D341Med (cell line): ENCODE measurements around the gene DPF3.

Source experiments
- DNase-seq: peaks from one replicate; pipeline ENCODE4 v3.0.0; 2012; ENCODE audit warnings: low spot score

DPF3 gene

DNA sequence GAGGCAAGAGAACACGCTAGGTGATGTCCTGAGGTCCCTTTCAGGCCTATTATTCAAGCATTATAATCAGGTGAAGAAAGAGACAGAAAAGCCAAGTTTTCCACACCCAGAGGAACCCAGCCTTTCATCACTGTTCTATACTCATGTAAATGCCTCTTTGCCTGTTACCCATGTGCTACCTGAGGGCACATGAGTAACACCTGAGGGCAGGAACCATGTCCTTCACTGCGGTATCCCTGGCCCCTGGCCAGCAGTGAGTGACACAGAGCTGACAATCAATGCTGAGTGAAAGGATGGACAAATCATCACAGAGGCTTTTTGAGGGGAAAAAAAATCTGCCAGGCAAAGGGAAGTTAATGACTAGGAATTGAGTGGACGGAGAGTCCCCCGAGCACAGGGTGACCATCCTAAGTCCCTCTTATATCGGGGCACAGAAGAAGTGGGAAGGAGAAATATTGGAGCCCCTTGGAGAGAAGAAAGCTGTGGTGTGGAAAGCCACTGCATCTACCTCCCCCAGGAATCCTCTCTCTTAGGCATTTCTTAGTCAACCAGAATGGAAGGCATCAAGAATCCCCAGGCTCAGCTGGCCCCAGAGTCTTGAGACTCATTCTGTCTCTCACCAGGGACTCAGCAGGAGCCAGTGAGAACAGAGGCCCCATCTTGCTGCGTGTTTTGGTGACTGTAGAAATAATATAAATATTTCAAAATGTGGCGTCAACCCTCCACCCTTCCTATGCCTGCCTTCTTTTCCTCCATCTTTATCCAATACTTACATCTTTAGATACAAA, 212.9 kb downstream of the DPF3 start:
- no peak for DNase-seq

DNA sequence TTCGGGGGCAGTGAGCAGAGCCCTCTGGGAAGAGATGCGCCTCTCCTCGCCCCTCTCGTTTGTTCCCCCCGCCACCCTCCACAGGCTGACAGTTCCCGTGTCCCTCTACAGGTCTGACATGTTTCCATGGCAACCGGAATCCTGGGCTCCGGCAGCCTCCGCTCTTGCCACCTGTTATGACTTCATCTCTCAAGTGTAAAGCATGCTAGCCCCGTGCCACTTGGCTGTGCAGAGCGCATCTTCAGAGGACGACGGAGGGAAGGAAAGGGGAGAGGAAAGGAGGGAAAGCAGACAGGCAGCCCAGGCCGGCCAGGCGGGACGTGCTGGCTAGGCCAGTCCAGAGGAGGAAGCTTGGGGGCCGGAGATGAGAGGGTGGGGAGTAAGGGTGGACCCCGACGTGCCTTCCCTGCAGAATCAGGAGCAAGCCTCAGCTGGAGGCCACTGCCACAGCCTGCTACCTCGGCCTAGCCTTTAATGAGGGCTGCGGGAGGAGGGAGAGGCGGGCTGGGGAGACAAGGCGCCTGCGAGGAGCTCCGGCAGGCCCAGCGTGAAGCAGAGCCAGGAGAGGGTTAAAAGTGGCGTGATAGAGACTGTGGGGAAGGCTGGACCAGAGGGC, 214.3 kb downstream of the DPF3 start:
- DNase-seq, result no peak

DNA sequence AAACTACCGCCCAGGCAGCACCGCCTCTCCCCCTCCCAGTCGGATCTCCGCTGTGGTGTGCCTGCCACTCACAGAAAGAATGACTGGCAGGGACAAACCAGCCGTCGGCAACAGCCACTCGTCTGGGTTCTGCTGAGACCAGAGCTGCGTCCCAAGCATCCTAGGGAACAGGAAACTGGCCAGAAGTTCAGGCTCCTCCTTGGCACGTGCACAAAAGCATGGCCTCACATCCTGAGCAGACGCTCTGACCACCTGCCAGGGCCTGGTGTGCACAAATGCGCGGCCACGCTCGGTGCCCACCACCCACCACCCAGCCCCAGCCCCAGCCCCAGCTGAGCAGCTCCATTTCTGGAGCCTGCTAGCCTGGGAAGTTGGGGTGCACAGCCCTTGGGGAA, 214.8 kb downstream of the DPF3 start:
- no peak for DNase-seq

DNA sequence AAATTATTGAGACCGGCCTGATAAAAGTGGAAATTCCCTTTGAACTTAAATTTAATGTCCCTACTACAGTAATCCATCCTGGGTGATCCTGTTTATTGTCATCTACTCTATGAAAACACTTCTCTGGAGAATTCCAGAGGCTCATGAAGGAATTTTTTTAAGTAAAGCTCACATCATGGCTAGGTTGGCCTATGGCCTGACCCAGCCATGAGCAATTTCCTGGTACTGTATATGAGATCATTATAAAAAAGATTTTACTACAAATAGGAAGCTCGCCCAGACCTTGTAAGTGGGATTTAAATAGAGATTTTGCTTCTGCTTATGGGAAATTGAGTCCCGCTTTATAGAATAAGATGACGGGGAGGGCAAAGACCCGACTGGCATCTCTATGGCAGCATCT, 215.5 kb downstream of the DPF3 start:
- no peak for DNase-seq

DNA sequence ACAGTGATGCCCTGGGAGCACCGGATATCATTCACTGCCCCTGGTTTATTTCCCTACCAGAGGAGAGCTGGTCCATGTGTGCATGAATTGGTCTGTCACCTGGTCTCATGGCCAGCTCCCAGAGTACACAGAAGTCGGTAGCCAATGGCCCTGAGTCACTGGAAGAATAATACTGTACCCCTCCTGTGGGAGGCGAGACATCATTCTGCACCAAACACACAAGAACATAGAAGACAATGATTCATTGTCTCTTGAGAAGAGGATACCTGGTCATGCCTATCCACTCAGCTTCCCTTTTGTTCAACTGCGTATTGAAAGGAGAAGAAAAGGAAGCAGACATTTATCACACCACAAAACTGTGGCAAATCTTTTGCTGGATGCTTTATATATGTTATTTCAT, 216.2 kb downstream of the DPF3 start:
- DNase-seq, result no peak

DNA sequence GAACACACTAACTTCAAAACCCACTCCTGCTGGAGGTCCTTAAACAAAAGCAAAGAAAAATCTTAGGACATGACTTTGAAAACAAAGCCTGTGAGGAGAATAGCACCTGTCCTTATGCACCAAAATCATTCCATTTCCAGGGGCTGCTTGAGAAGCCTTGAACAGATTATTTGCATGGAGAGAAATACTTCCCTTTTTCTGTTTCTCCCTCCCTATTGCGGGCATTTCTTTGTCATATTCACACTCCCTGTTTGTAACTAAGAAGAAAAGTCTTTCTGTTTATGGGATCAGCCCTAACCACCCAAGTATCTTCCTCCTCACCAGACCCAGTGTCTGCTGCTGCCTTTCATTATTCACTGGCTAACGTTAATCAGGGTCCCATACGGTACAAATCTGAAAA, 218.8 kb downstream of the DPF3 start:
- DNase-seq, result no peak

DNA sequence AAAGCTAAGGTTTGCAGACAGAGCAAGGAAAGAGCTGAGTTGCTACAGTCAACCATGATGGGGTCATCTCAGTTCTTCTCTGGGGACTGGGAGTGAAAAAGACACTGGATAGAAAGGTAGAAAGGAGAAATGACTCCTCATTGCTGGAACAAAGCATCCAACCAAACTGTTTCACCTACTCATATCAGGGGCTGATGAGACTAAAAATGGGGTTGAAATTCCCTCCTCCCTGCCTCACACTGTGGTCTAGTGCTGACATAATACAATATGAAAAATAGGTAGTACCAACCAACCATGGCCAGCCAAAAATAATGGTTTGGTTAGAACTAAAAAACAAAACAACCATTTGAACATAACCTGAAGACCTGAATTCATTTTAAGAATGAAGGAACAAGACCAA, 220.7 kb downstream of the DPF3 start:
- DNase-seq, result no peak

DNA sequence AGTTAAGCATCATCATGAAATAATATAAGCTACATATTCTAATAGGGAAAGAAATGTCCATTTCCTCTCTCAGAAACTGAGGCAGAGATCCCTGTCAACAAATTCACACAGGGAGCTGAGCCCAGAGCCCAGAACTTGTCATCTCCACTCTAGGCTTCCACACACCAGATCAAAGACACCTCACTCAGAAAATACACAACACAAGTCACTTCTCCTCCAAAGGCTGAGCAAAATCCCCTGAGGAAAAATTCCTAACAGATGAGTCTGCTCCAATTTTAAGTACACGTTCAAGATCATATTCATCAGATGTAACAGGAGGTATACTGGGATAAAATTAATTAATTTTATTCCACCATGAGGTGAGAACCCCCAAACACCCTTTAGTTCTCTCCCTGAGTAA, 227.3 kb downstream of the DPF3 start:
- DNase-seq, result no peak

DNA sequence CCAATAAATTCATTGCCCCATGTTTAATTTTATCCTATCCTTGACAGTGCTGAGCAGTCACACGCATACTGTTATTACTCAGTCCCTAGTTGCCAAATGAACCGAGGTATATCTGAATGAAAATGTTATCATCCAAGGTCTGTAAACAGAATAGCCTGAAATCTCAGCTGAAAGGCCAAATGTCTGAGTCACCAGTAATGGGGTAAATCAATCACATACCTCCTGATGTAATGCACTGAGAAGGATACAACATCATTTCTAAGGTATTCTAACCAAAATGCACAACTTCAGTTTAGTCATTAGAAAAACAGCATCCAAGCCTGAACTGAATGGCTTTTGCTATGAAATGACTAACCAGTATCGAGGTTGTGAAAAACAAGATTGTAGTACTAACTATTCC, 228.6 kb downstream of the DPF3 start:
- DNase-seq, result no peak

DNA sequence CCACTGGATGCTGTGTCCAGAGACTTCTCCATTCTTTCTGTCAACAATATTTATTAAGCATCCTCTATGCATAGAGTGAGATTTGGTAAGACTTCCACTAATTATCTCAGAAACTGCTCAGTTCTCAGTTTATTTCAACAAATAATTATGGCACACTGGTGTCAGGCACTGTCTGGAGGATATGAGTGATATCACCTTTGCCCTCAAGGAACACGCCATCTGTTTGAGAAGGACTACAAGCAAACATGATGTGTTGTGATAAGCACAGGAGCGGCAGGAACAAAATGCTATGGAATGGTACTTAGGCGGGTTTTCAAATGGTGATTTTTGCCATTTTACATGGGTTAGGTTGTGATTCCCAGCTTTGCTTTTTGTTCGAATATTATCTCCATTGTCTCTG, 229.2 kb downstream of the DPF3 start:
- DNase-seq, result no peak

DNA sequence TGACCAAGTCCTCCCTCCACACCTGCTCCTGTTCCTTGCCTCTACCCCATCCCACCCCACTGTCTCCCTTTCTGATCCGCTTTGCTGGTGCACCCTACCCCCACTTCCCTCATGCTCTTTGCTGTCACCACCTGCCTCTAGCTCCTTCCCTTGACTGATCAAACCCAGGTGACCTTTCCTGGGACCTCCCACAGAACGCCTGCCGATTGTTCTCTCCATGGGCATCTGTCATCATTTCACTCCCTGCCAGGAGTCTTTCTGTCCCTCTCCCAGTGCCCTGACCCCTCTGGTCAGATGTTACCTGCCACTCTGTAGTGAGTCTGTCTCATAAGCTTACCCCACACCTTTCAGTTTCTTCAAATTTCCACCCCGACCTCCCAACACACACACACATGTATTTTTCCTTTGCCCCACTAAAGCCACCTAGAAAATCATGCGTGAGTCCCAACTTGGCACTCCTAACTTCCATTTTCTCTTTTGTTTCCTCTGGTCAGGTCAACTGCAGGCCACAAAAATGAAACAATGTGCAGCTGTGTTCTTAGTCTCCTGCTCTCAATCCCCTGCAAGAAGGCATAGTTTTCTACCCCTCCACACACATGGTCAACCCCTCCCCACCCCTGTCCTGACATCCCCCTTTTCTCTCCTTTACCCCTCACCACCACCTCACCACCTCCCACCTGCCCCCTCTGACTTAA, 229.8 kb downstream of the DPF3 start:
- no peak for DNase-seq

DNA sequence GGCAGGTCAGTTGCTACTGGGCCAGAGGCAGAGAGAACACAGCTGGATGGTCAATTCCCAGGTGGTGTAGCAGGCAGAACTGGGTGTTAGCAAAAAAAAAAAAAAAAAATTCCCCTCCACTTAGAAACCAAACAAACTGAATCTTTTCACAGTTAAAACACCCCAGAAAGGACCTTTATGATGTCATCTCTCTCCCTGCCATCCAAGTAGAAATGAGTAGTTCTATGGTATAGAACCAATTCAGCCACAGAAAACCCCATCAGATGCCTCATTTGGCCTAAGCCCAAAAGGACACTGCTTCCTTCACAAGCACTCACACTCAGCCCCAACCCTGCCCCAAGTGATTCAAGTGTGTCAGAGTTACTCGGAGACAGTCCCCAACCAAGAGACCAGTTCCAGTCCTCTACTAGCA, 230.8 kb downstream of the DPF3 start:
- no peak for DNase-seq

DNA sequence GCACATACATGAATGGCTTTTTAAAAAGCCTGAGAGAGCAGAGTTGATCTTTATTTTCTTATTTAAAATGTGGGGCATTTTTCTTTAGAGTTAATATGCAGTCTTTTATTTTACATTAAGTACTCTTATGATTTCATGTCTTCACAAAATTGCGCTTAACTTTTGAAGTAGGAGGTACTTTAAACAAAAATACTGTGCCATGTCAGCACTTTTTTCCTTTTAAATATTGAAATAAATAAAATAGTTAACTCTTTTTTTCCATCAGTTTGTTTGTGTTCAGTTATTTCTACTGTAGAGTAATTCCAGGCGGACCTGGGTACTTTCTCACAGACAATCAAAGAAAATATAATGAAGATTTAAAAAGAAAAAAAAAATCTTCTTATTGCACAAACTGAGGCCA, 231.7 kb downstream of the DPF3 start:
- DNase-seq, result no peak

DNA sequence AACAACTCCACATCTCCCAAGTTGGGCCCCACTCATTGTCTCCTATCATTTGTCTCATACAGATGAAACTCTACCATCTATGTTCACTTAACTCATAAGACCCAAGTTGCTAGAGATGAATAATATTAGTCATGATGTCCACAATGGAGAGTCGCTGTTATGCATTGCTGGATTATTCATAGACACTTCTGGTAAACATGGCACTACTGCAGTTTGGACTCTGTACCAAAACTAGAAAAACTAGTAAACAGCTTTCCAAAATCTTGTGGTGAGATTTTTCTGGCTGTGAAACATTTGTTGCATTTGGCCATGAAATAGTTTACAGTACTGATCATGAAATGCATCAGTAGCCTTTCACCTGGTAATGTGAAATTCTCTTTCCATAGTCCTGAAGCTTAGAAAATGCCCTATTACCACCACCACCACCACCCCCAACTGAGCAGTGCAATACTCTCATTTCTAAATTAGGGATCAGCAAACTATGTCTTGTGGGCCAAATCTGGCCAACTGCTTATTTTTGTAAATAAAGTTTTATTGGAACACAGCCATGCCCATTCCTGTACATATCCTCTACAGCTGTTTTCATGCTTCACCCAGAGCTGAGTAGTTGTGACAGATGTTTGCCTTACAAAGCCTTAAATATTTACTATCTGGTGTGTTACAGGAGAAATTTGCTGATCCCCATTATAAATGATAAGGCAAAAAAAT, 236.5 kb downstream of the DPF3 start:
- DNase-seq, result no peak

DNA sequence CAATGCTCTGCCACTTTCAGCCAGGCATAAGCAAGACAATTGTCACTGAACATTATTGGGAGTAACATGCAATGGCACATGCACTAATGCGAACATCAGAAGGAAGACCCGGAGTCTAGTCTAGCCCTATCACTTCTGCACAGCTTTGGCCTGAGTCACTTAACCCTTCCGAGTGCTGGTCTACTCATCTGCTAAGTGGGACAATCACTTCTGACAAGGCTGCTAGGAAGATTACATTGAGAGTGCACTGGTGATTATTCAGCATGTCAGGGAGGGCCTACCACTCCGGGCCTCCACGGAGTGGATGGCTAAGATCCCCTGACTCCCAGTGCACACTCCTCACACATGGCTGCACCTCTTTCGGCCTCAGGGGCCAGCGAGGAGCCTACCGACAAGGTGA, 240.9 kb downstream of the DPF3 start:
- no peak for DNase-seq

DNA sequence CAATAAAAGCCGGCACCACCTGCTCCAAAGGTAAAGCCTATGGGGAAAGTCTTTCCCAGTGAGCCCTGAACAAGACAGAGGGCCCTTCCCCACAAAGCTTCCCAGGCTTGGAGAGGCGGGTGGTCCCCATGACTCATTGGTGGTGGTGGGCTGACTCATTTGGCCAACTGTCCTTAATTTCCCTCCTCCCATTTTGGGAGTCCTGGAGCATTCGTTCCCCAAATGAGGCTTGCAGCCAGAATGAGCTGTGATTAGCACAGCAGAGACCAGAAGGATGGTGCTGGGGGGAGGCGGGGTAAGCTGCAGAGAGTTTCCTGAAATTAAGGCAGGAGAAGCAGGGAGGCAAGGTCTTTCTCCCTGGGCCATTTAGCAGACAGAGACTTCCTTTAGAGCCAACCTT, 241.7 kb downstream of the DPF3 start:
- DNase-seq, result no peak

DNA sequence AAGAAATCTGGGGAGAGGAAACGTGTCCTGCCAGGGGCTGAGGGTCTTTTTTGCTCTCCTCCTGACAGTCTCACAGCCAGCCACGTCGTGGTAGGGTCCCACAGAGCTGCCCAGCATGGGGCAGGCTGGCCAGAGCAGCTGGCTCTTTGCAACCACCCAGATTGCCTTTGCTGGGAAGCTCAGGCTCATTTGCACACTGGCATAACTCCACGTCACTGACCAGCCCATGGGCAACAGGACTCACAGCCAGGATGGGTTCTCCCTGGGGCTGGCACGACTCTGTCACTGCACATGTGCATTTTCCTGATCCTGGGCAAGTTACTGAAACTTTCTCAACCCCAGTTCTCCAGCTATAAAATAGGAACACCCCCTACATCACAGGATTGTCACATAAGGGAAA, 242.2 kb downstream of the DPF3 start:
- DNase-seq, result no peak

DNA sequence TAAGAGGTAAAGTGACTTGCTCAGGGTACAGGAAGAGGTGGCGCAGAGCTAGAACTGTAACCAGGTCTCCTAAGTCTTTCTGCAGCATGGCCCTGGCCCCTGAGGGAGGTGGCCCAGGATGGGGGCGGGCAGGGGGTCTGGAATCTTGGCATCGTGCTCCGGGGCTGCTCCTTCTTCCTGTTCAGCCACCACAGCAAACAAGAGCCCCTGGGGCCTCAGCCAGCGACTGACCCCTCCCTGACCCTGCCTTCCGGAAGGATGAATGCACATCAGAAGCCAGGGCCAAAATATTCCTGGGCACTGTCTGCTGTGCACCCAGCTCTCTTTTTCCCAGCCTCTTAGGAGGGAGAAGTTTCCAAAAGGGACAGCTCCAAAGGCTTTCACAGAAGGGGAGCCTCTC, 242.8 kb downstream of the DPF3 start:
- no peak for DNase-seq

DNA sequence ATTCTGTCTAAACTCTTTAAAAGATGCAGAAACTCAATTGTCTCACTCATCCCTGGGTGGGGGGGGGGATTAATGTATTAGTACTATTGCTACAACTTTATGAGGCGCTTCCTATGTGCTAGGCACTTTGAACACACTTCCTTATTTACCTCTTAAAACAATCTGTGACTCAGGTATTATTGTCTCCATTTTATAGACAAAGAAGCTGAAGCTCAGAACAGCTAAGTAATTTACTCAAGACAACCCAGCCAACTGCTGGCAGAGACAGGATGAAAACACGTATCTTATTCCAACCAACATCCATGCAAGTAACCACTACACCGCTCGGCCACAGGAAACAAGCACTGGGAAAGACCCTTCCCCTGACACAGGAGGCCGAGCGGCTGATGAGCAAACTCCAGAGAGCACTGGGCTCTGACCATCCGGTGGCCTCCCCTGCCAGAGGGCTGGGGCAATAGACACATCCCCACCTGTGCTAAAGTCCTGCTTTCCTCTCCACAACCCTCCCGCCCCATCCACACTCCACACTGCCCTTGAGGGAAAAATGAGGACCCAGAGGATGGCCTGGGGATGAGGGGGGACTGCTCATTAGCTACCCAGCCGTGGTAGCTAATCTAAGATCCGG, 244.2 kb downstream of the DPF3 start:
- no peak for DNase-seq

DNA sequence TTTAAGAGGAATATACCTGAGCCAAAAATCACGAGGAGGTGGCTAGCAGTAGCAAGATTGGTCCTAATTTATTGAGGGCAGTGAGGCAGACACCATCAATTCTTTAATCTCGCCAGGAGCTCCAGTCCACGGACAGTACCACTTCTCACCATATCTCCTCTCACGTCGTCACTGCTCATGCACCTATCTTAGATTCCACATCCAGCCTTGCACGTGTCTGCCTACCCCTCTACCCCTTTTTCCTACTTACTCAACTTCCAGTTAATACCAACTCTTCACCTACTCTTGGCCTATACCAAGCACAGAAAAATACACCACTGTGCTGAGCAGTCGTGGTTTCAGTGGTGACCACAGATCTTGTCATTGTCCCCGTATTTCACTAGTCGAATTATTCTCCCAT, 246.1 kb downstream of the DPF3 start:
- no peak for DNase-seq

DNA sequence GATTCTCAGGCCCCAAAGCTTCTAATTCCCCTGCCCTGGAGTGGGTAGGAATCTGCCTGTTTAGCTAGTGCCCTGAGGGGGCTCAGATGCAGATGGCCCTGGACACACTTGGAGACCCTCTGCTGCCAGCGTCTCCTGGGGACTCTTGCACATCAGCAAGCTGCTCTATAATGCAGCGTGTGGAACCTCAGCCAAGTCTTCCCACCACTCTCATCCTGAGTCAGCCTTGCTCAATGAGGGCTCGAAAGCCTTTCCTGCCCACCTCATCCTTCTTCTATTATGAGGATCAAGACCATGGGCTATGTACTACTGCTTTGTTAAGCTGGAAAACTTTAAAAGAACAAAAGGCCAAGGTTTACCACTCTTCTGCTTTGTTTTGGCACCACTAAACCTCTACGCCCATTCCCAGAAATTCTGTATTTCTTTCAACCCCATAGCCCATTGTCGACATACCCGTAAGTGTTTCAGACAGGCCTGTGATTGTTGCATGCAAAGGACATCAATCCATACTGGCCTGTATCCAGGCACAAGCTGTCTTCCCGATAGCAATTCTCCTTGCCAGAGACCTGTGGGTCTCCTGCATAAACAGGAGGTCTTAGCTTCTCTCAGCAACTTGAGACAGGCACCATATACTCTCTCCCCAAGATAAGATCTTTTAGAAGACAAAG, 246.9 kb downstream of the DPF3 start:
- no peak for DNase-seq

DNA sequence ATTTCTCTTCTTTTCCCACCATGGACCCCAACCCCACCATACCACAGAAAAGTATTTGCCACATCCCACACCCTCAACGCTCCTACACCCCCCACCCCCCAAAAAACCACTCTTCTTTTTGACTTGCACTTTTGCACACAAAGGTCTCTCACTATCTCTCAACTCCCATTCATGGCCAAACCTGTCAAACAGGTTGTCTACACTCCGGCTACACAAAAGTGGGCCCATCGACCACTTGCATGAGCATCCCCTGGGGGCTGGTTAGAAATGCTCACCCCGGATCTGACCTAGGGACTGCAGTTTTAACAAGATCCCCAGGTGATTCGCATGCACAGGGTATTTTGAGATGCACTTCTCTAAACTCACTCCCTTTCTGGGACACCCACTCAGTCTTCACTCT, 248.2 kb downstream of the DPF3 start:
- no peak for DNase-seq
